GM19463 (cell line): ENCODE data around the gene PRDM12.
"Not testable (repeated sequence)": the region's sequence is repeated elsewhere in the genome, so short reads cannot be mapped to it uniquely, and the experiment has no call there.

Experiments used
- ATAC-seq: cut with Tn5 transposase; IDR thresholded peaks from one replicate; pipeline ENCODE4 v1.9.1; 2021; ENCODE audit warnings: mild to moderate bottlenecking, moderate library complexity; ENCODE audit not compliant: unreplicated experiment

PRDM12 gene

DNA sequence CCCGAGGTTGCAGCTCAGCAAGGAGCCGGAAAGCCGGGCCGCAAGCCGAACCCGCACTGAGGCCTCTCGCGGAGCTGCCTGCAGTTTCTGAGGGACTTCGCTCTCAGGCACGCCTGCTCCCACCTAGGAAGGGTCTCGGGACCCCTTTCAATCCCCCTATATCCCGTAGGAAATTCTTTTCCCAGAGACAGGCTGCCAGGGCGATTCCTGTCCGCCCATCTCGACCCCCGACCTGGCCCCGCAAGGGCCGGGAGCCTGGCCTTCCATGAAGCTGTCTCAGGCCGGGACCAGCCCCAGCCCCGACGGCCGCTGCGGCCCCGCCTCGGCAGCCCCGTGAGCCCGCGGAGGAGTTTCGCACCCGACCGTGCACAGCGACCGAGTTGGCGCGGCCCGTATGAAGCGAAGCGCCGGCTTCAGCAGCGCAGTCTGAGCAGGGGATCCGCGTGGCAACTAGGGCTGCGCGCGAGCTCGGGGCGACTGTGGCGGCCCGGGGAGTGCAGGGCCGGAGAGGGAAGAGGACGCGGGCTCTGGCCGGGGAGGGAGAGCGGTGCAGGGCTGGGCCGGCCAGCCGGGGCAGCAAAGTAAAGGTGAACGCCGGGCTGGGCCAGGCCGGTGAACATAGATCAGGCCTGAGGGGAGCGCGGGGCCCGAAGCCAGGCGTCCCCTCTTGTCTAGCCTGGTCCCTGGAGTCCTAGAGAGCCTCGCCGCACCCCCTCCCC, 977 bp upstream of the PRDM12 start:
- ATAC-seq, result no peak

DNA sequence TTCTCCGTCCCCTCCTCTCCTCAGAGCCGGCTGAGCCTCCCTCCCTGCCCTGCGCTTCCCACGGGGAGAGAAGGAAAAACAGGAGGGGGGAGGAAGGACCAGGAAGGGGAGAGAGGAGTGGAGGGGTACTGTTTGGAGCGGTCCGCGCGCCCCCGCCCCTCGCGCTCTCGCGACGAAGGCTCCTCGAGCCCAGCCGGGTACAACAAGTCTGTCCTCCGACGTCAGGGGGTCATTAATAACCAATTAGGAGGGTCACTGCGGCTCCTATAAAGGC, 480 bp upstream of the PRDM12 start:
- no peak for ATAC-seq

GRCh38 chr9:130665029-130665430, 636 bp downstream of the PRDM12 start:
- ATAC-seq, result no peak

DNA sequence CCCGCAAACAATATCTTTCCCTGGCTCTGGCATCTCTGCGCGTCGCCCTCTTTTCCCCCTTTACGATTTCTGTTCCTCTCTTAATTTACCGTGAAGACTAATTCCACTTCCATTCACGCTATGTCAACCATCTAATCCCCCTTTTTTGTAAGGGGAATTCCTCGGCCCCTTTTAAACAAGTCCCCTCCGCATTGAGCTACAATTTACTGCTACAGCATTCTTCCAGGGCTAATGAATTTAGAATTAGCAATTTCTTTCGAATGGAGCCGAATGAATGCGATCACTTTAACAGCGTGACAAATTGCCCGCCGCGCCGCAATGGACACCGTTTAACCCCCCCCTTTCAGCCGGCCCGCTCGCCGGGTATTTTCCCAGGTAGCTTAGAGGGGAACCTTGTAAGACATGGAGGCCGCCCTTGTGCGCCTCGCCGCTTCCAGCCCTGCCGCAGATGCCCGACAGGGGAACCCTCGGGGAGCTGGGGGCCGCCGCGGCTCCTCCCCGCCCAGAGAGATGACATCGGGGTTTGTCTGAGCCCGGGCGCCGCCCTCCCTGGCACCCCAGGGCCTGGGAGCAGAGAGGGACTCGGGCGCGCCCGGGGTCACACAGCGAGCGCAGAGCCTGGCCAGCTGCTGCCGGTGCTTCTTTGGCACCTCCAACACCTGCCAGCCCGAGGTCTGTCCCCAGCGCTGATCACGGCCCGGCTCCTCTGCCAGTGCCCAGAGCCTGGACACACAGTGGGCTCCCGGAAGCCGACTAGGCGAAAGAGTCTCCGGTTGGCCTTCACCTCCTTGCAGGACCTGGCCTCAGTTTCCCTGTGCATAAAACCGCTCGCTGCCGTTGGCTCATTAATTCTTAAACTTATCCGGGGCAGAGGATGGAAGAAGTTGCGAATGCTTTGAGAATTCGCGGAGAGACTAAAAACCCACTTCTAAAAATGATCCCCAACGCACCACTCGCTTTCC, 1.3 kb downstream of the PRDM12 start:
- ATAC-seq, result no peak

GRCh38 chr9:130666393-130667119, 2.2 kb downstream of the PRDM12 start:
- no peak for ATAC-seq

DNA sequence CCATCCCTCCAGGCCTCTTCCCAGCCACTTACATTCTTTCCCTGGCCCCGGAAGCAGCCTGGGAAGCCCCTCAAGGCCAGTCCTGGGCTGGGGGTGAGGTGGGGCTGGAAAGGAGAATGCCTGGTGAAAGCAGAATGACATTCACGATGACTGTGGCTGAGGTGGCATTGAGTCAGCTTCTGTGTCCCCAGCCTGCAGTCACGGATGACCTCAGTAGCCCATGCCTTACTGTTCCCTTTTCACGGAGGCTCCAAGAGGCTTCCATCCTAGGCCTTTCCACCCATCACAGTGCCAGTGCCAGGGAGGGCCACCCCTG, 2.7 kb downstream of the PRDM12 start:
- no peak for ATAC-seq

DNA sequence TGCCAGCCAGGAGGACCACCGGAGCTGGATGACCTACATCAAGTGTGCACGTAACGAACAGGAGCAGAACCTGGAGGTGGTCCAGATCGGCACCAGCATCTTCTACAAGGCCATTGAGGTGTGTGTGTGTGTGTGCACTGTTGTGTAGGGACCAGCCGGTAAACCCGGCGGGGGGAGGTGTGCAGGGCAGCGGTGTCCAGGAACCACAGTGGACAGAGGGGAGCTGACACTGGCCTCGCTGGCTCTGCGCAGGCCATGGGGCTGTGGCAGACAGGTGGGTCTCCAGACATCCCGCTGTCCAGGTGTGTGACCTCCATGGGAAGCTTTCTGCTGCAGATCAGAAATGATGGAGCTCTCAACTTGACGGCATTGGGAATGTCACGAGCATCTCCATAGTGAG, 3.8 kb downstream of the PRDM12 start:
- no peak for ATAC-seq

DNA sequence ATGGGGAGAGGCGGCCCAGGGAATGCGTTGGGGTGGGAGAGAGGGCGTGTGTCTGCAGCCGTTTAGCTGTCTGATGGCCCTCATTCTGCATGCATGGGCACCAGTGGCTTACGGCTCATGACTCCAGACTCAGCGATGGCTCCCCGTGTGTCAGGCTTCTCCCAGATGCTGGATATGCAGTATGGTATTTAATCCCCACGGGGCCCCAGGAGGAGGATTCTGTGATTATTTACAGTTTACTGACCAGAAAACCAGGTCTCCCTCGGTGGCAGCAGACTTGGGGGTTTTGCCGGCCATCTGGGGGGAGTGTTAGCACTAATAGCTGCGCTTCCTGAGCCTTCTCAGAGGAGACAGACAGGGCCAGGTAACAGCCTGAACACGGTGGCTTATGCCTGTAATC, 4.3 kb downstream of the PRDM12 start:
- no peak for ATAC-seq

DNA sequence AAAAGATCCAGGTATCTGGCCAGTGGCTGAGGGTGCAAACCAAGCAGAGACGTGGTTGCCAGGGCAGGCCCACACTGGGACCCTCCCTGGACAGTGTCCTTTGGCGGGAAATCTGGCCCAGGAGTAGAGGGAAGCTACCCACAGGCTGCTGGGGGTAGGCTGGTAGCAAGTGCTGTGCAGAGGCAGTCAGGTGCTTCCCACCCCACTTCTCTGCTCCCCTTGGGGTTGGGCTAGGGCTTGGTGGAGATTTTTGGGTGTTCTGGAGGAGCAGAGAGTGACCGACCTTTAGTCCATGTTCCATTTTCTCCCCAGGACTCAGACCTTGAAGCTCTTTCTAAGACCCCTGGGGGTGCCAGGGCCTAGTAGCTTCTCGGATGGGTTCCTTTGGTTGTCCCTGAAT, 5.6 kb downstream of the PRDM12 start:
- ATAC-seq, result no peak

GRCh38 chr9:130670644-130671043, 6.2 kb downstream of the PRDM12 start:
- ATAC-seq, result no peak

DNA sequence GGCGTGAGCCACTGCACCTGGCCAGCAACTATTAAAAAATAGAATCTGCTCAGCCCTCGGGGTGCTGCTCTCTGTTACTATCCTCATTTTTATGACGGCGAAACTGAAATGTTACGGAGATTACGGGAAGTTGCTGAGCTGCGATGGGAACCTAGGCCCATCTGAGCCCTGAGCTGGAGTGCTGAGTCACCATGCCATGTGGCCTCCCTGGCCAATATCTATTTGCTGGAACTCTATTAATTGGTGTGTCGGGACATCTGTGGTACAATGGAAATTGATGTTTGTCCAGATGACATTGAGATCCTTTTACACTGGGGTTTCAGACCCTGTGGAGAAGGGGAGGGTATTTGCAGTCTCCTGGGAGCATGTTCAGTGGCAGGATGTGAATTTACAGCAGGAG, 8.1 kb downstream of the PRDM12 start:
- no peak for ATAC-seq

GRCh38 chr9:130672933-130673615, 8.7 kb downstream of the PRDM12 start:
- no peak for ATAC-seq

- ATAC-seq, result no peak
Measured at GRCh38 chr9:130675396-130675795, 11.0 kb downstream of the PRDM12 start.

DNA sequence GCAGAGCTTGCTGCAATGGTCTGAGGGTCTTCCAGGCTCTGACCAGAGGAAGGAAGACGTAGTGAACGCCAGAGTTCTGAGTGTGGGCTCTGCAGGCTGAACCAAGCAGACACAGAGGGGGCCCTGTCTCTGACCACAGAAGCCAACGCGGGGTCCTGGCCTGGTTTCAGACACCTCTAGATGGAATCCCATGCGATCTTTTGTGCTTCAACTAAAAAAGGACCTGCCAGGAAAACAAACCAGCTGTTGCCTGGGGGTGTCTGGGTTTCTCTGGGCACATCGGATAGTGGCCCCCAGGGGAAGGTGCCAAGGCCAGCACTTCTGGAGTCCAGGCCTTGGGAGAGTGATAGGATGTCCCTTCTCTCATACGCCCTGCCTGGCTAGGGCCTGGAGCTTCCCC, 12.9 kb downstream of the PRDM12 start:
- no peak for ATAC-seq

- no peak for ATAC-seq
Measured at GRCh38 chr9:130680836-130681768, 16.7 kb downstream of the PRDM12 start.

DNA sequence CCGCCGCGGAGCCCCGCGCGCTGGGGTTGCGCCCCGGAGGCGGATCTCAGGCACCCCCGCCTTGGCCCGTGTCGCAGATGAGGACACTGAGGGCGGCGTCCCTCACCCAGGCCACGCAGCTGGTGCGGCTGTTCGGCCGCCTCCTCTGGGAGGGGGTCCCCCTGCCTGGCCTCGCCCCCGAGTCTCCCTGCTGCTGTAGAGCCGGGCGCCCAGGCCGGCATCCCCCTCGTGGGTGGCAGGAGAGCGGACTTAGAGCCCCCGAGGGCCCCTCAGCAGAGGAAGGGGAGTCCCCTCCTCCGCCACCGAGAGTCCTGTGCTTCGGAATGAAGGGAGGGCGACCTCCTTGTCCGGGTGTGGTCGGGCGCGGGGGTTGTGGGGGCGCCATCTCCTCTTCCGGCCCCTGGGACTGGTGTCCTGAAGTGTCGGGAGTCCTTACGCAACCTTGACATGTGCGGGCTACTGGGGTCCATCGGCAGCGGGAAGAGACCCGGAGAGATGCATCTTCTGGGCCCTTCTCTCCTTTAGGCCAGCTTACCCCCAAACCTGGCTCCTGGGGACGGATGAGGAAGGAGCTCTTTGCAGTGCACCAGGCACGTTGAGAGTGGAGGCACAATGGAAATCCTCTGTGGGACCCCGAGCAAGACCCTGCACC, 17.5 kb downstream of the PRDM12 start:
- ATAC-seq, result no peak

DNA sequence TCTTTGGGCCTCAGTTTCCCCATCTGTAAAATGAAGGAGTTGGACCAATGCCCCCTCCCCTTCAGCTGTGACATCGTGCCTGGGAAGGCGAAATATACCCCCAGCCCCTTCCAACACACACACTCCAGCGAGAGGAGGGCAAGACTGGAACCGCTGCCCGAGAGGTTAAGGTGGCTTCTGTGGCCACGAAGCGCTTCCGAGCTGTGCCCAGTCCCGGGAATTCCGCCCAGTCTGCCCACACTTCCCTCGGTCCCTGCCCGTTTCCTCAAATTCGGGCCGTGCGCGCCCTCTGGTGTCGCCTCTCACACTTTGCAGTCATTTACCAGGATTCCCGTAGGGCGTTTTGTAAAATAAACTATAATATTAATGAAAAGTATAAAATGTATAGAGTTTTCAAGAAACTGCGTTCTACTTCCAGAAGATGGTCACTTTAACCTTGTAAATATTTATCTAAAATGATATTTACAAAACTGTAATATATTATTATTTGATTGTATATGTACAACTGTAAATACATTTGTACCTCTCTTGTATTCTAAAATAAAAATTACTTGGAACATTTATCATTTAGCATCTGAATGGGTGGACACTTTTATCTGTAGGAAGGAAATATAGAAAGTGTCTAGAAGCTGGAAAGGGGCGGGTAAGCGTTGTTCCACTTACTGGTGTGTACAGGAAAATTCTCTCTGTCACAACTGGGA, 18.2 kb downstream of the PRDM12 start:
- ATAC-seq, result no peak

DNA sequence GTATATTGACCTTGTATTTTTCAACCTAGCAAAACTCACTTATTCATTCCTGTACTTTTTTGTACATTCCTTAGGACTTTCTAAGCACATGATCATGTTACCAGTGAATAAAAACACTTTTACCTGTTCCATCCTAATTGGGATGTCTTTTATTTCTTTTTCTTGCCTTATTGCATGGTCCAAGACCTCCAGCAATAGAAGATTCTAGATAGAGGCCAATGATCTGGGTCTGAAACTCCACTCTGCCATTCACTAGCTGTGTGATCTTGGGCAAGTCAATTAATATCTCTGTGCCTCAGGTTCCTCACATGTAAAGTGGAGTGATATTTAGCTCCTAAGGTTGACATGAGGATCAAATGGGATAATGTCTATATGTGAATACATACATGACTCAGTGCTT, 20.7 kb downstream of the PRDM12 start:
- no peak for ATAC-seq

DNA sequence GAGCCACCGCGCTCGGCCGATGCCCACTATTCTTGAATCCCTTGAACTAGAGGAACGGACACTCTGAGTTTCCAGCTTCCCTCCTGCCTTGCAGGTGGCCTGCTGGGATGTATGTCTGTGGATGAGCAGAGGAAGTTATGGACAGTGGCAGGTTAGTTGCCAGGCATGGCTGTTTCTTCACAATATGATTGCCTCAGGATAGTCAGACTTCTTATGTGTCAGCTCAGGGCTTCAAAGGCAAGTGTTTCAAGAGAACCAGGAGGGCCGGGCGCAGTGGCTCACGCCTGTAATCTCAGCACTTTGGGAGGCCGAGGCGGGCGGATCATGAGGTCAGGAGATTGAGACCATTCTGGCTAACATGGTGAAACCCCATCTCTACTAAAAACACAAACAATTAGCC, 21.6 kb downstream of the PRDM12 start:
- not testable (repeated sequence) for ATAC-seq
